GM10266 (cell line): ENCODE data around the gene DNMT3B.

Experiments
- DNase-seq: peaks from one replicate; pipeline ENCODE4 v3.0.0; 2012; ENCODE audit errors: extremely low spot score
- TF ChIP-seq, protein P1 (sequence below): IDR thresholded peaks from 2 replicates; pipeline ENCODE4 v1.5.1; 2012; ENCODE audit warnings: mild to moderate bottlenecking, low read depth; ENCODE audit not compliant: control insufficient read depth, insufficient read depth; ENCODE audit errors: missing control alignments

DNMT3B gene

DNA sequence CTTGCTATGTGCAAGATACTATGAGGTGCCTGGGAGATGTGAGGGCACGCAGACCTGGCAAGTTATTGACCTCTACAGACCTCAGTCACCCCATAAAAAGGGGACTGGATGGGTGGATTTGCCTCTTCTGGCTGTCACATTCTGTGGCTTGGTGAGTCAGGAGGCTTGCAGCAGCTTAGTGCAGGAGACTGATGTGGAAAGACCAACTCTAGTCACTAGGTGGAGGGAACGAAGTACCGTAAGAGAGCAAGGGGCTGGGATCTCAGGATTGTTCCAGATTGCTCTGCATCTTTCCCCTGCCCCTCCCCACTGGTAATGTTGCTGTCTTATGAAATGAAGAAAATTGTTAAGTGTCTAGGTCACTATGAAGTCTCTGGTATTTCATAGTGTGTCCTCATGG is 60.9 kb downstream of the DNMT3B start:
- TF ChIP-seq, protein P1, sequence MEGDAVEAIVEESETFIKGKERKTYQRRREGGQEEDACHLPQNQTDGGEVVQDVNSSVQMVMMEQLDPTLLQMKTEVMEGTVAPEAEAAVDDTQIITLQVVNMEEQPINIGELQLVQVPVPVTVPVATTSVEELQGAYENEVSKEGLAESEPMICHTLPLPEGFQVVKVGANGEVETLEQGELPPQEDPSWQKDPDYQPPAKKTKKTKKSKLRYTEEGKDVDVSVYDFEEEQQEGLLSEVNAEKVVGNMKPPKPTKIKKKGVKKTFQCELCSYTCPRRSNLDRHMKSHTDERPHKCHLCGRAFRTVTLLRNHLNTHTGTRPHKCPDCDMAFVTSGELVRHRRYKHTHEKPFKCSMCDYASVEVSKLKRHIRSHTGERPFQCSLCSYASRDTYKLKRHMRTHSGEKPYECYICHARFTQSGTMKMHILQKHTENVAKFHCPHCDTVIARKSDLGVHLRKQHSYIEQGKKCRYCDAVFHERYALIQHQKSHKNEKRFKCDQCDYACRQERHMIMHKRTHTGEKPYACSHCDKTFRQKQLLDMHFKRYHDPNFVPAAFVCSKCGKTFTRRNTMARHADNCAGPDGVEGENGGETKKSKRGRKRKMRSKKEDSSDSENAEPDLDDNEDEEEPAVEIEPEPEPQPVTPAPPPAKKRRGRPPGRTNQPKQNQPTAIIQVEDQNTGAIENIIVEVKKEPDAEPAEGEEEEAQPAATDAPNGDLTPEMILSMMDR: no peak
- no peak for DNase-seq

DNA sequence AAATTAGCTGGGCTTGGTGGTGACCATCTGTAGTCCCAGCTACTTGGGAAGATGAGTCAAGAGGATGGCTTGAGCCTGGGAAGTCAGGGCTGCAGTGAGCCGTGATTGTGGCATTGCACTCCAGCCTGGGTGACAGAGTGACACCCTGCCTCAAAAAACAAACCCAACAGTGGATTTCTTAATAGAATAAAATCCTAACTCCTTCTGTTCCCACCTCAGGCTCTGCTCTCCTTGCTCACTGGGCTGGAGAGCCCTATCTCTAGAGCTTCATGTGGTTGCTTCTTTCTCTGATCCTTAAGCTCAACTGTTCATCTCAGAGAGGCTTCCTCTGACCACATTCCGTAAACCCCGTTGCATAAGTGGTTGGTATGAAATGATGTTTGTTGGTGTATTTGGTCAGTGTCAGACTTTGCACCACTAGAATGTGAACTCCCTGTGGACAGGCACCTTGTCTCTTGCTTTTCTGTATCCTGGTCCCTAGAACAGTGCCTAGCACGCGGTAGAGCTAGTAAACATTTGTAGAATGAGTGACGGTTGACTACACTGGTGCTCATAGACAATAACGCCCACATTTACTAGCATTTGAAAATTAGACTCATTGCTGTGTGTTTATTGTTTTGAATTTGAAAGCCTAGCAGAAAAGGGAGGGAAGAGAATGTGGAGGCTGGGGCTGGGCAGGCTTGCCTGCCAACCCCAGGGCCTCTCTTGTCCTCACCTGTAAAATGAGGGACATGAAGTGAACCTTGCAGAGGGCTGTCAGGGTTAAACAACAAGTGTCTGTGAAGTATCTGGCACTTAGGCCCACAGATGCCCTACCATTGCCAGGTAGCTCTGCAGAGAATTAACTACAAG is 61.8 kb downstream of the DNMT3B start:
- TF ChIP-seq, protein P1: no peak
- DNase-seq: no peak

DNA sequence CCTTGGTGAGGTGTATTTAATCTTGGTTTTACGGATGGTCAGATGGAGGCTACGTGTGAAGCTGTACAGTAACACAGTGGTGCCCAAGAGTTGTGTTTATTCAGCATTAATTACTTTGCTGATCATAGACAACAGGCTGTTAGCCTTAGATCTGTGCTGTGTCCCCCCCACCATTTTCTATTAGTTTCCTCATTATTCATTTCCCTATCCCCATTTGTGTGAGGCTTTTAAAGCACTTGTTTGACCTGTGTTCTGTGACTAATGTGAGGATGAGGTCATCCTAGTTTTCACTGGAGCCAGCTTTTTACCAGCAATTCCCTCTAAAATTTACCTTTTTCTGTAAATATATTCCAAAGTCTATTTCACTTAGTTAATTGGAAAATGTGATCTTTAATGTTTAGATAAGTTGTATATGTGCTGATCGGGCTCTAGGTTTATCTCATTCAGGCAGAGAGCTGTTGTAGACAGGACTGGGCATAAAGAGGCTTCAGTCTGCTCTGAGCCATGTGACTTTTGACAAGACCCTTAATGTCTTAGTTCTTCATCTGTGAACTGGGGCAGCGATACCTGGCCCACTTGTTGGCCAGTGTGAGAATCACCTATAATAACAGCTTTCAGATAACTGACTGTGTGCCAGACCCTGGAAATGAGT is 66.0 kb downstream of the DNMT3B start:
- TF ChIP-seq, protein P1: no peak
- DNase-seq: no peak

DNA sequence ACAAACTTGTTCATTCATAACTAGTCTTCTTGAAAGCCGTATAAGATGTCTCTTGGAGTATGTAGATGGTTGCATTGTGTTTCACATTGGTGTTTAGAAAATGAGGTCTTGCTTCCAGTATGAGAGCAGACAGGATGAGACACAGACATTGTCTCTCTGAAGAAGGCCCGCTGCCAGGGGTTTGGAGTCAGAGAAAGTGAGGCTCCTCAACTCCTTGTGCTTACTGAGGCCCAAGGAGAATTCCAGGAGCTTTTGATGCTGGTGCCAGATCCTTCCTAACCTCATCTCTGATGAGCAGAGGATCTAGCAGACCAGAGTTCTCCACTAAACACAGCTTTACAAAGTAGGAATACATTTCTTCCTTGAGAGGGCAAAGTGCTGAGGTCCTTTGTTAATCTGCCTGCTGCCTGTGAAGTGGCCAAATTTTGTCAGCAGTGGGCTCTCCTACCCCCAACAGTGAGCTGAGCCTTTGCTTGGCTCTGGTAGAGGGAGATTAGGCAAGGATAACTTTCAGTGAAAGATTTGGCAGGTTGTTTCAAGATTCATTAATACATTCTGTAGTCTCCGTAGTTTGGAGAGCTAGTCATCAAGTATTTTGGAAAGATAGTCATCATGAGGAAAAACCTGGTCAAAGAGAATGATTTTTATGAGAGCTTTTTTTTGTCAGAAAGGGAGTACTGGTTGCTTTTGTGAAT is 67.3 kb downstream of the DNMT3B start:
- TF ChIP-seq, protein P1: no peak
- no peak for DNase-seq

DNA sequence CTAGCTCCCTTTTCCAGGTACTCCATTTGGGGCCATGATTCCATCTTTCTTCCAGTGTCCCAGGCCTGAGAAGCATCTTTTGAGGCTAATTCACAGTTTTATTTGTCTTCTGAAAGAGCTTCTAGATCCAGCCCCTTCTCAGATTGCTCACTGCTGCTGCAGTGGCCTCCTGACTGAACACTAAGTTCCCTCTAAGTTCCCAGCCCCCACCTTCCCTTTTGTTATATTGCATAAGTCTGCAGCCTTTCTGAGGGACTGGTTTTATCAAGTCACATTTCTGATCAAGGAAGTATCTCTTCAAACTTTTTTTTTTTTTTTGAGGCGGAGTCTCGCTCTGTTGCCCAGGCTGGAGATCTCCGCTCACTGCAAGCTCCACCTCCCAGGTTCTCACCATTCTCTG is 68.3 kb downstream of the DNMT3B start:
- no peak for DNase-seq
- TF ChIP-seq, protein P1: no peak

DNA sequence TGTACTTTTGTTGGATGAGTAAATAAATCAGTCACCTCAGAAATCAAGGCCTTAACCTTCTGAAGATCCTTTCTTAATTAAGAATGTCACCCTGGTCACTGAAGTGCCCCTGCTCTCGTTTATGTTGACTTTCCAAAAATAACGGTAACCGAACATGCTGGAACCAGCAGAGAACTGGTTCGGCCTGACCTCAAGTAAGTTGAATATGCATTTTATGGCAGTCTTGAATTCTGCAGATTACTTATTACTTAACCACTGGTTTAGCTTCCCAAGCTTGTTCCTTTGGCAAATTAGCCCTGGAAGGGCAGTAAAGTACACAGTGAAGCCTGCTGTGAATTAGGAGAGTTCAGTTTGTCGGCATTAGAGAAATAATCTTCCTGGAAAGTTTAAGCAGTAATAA is 69.8 kb downstream of the DNMT3B start:
- no peak for DNase-seq
- TF ChIP-seq, protein P1: no peak
